ENCODE measurements around the gene HTT.

The HTT gene

DNA sequence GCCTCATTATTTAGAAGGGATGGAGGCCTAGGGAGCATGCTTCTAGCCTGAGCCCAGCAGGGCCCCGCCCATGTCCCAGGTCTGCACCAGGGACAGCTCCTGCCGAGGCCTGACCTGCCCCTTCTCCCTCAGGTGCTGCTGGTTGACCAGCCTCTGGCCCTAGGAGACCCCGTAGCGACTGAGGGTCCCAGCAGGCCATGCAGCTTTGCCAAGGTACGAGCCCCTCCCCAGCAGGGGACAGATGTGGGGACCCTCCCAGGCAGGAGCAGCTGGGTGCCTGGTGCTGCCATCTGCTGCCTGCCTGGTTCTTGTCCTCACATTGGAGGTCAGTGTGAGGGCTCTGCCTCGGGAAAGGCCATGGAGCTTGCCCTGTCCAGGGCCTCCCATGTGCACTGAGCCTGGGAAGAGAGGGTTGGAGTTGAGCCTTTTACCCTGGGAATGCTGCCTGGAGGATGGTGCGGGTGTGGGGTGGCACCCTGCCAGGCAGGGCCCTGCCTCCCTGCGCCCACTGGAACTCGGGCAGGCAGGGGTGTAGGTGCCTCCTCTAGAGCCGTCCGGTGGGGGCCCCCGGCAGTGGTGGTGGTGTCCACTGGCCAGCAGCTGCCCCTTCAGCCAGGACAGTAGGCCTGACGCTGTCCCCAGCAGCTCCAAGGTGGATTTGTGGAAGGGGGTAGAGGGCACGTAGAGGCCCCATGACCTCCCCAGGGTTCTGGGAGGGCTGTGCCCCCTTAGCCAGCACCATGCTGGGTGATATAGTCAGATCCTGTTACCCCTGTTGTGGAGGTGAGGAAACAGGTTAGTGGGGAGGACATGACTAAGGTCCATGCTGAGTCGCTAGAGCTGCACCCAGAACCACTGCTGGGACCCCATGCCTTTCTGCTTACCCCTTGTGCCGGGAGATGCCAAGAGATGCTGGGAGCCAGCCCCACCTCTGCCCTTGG lies 172.2 kb downstream of the HTT start:
- TF ChIP-seq, protein P1, sequence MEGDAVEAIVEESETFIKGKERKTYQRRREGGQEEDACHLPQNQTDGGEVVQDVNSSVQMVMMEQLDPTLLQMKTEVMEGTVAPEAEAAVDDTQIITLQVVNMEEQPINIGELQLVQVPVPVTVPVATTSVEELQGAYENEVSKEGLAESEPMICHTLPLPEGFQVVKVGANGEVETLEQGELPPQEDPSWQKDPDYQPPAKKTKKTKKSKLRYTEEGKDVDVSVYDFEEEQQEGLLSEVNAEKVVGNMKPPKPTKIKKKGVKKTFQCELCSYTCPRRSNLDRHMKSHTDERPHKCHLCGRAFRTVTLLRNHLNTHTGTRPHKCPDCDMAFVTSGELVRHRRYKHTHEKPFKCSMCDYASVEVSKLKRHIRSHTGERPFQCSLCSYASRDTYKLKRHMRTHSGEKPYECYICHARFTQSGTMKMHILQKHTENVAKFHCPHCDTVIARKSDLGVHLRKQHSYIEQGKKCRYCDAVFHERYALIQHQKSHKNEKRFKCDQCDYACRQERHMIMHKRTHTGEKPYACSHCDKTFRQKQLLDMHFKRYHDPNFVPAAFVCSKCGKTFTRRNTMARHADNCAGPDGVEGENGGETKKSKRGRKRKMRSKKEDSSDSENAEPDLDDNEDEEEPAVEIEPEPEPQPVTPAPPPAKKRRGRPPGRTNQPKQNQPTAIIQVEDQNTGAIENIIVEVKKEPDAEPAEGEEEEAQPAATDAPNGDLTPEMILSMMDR (IDR thresholded peaks at IDR 0.05), result no peak

- TF ChIP-seq, protein P1 (IDR thresholded peaks at IDR 0.05), result no peak
These were observed 173.1 kb downstream of the HTT start for GRCh38 chr4:3247399-3248177.

GRCh38 chr4:3248178-3248480 lies 173.6 kb downstream of the HTT start:
- TF ChIP-seq, protein P1 (IDR thresholded peaks at IDR 0.05), result no peak

GRCh38 chr4:3248811-3249661 lies 174.6 kb downstream of the HTT start, which contains the start of gene MSANTD1:
Gene MSANTD1, plus strand, starts transcription at chr4:3249159. Its CDS starts 64 bp downstream, at chr4:3249223.
- TF ChIP-seq, protein P1 (IDR thresholded peaks at IDR 0.05), result no peak

GRCh38 chr4:3249711-3250437 lies 175.4 kb downstream of the HTT start:
- TF ChIP-seq, protein P1 (IDR thresholded peaks at IDR 0.05), result no peak

- TF ChIP-seq, protein P1 (IDR thresholded peaks at IDR 0.05), result no peak
These were observed 176.0 kb downstream of the HTT start for GRCh38 chr4:3250438-3250955.

Measured in LNCAP (cell line).